H1 (cell line): ENCODE data around the gene PIGT. TPM values are rescaled to one million over a fixed set of nuclear protein-coding genes. Genes with fewer than 3 reads are reported as not detected.

ENCODE experiments used
- CTCF ChIA-PET: fragments of 300-600 bp; sonication (Branson Sonifier 250); formaldehyde crosslinking; loops from one replicate; lab custom pipeline; 2021; ENCODE audit not compliant: partially characterized antibody; lab: Charles Lee
- POLR2A ChIA-PET: fragments of 300-600 bp; sonication (Branson Sonifier 250); formaldehyde crosslinking; loops from one replicate; lab custom pipeline; 2021; ENCODE audit warnings: inconsistent platforms; ENCODE audit not compliant: partially characterized antibody; lab: Charles Lee
- DNase-seq, 2 experiments: peaks; one replicate each; pipeline versions ENCODE4 v3.0.0 to v3.0.0-alpha.2; 2010 to 2022; ENCODE audit warnings: low spot score in 2 of 2, low read depth in 1 of 2, mixed read lengths in 1 of 2
- FAIRE-seq: peaks from 2 replicates; lab custom pipeline; 2011; peaks lifted over from hg19 to GRCh38; lab: Jason Lieb, UNC
- H2AFZ ChIP-seq: 2 replicates; pipeline ENCODE4 v1.8.1; 2012; ENCODE audit warnings: low read length, inconsistent platforms
- H2AK5ac ChIP-seq: 2 replicates; pipeline ENCODE4 v1.6.1; 2013; ENCODE audit warnings: low read depth, low read length
- H2BK120ac ChIP-seq: replicated peaks from 2 replicates; pipeline ENCODE3; 2013; ENCODE audit warnings: low read depth, low read length, inconsistent platforms
- H2BK12ac ChIP-seq: 2 replicates; pipeline ENCODE4 v1.6.1; 2013; ENCODE audit warnings: low read depth, low read length
- H2BK15ac ChIP-seq: 2 replicates; pipeline ENCODE4 v1.6.1; 2013; ENCODE audit warnings: low read length
- H2BK20ac ChIP-seq: 2 replicates; pipeline ENCODE4 v1.6.1; 2013; ENCODE audit warnings: low read length
- H2BK5ac ChIP-seq: 2 replicates; pipeline ENCODE4 v1.6.1; 2013; ENCODE audit warnings: low read depth, low read length
- H3K14ac ChIP-seq: 2 replicates; pipeline ENCODE4 v1.6.1; 2013; ENCODE audit warnings: inconsistent platforms; ENCODE audit not compliant: insufficient read length
- H3K18ac ChIP-seq: 2 replicates; pipeline ENCODE4 v1.6.1; 2013; ENCODE audit warnings: low read length; ENCODE audit errors: extremely low read depth
- H3K23ac ChIP-seq: 2 replicates; pipeline ENCODE4 v1.6.1; 2013; ENCODE audit warnings: inconsistent platforms; ENCODE audit not compliant: insufficient read length
- H3K23me2 ChIP-seq: 2 replicates; pipeline ENCODE4 v1.6.1; 2013; ENCODE audit warnings: low read depth, low read length
- H3K27ac ChIP-seq: 2 replicates; pipeline ENCODE4 v1.6.1; 2011; ENCODE audit warnings: low read depth, low read length, inconsistent platforms
- H3K27me3 ChIP-seq, 4 experiments: replicated peaks in 1 of 4; 1 replicate in 1 of 4; 2 replicates in 3 of 4; pipeline versions ENCODE4 v1.6.1 to v1.8.1; 2011 to 2013; ENCODE audit warnings: low read length in 3 of 4, mild to moderate bottlenecking in 3 of 4, inconsistent platforms in 2 of 4, mixed read lengths in 2 of 4, moderate library complexity in 1 of 4; ENCODE audit not compliant: control insufficient read depth in 3 of 4, insufficient read depth in 3 of 4; ENCODE audit errors: extremely low read depth in 1 of 4
- H3K36me3 ChIP-seq, 4 experiments: 2 replicates each; pipeline versions ENCODE4 v1.6.1 to v1.8.1; 2011 to 2013; ENCODE audit warnings: mild to moderate bottlenecking in 4 of 4, low read length in 3 of 4, moderate library complexity in 2 of 4, control low read depth in 1 of 4, inconsistent platforms in 1 of 4; ENCODE audit not compliant: insufficient read depth in 4 of 4, control insufficient read depth in 2 of 4
- H3K4ac ChIP-seq: replicated peaks from 2 replicates; pipeline ENCODE3; 2013; ENCODE audit warnings: low read length, low read depth, mixed read lengths, inconsistent platforms; ENCODE audit not compliant: insufficient read length
- H3K4me1 ChIP-seq, 4 experiments: replicated peaks in 1 of 4; 1 replicate in 1 of 4; 2 replicates in 3 of 4; pipeline versions ENCODE4 v1.6.1 to v1.8.1; 2011 to 2013; ENCODE audit warnings: low read length in 3 of 4, inconsistent platforms in 2 of 4, mixed read lengths in 1 of 4; ENCODE audit not compliant: insufficient read depth in 4 of 4, control insufficient read depth in 3 of 4
- H3K4me2 ChIP-seq, 2 experiments: 2 replicates each; pipeline versions ENCODE4 v1.6.1 to v1.8.1; 2011 to 2013; ENCODE audit warnings: low read depth in 2 of 2, low read length in 2 of 2, control low read depth in 1 of 2, inconsistent platforms in 1 of 2, mild to moderate bottlenecking in 1 of 2; ENCODE audit not compliant: insufficient read depth in 1 of 2
- H3K4me3 ChIP-seq, 4 experiments: fragments of 200-600, 300-600 bp in 1 of 4; sonication (generic), shearing (Covaris generic), sonication (Bioruptor Twin) in 1 of 4; 2 replicates each; pipeline versions ENCODE4 v1.5.1 to v1.8.1; 2011 to 2016; ENCODE audit warnings: low read length in 4 of 4, low read depth in 3 of 4, control low read depth in 2 of 4, inconsistent platforms in 2 of 4, mild to moderate bottlenecking in 2 of 4, mixed read lengths in 1 of 4, moderate library complexity in 1 of 4; ENCODE audit not compliant: insufficient read depth in 2 of 4; ENCODE audit errors: extremely low read depth in 1 of 4
- H3K56ac ChIP-seq: replicated peaks from 2 replicates; pipeline ENCODE3; 2013; ENCODE audit warnings: low read depth, mild to moderate bottlenecking, mixed read lengths, low read length, inconsistent platforms; ENCODE audit not compliant: insufficient read length
- H3K79me1 ChIP-seq: 2 replicates; pipeline ENCODE4 v1.6.1; 2013; ENCODE audit warnings: low read depth, low read length, control low read depth
- H3K79me2 ChIP-seq, 2 experiments: 2 replicates each; pipeline versions ENCODE4 v1.6.1 to v1.8.1; 2012 to 2013; ENCODE audit warnings: low read length in 2 of 2, mild to moderate bottlenecking in 2 of 2, inconsistent platforms in 1 of 2; ENCODE audit not compliant: insufficient read depth in 2 of 2, control insufficient read depth in 1 of 2
- H3K9ac ChIP-seq, 4 experiments: replicated peaks in 1 of 4; 1 replicate in 1 of 4; 2 replicates in 3 of 4; pipeline versions ENCODE4 v1.6.1 to v1.8.1; 2011 to 2013; ENCODE audit warnings: low read depth in 3 of 4, low read length in 3 of 4, control low read depth in 2 of 4, mild to moderate bottlenecking in 2 of 4, moderate library complexity in 2 of 4, inconsistent platforms in 1 of 4; ENCODE audit errors: extremely low read depth in 1 of 4
- H3K9me3 ChIP-seq, 2 experiments: 2 replicates each; pipeline versions ENCODE4 v1.6.1 to v1.8.1; 2012 to 2013; ENCODE audit warnings: mild to moderate bottlenecking in 2 of 2, moderate library complexity in 2 of 2, control low read depth in 1 of 2, inconsistent platforms in 1 of 2, low read depth in 1 of 2, low read length in 1 of 2, mixed read lengths in 1 of 2; ENCODE audit not compliant: insufficient read depth in 2 of 2
- H4K20me1 ChIP-seq, 2 experiments: replicated peaks in 1 of 2; 2 replicates each; pipeline versions ENCODE3 to v1.8.1; 2011 to 2013; ENCODE audit warnings: inconsistent platforms in 2 of 2, low read length in 2 of 2, mild to moderate bottlenecking in 1 of 2; ENCODE audit not compliant: insufficient read depth in 2 of 2, control insufficient read depth in 1 of 2
- H4K5ac ChIP-seq: 2 replicates; pipeline ENCODE4 v1.6.1; 2013; ENCODE audit warnings: low read length, low read depth, mixed read lengths, inconsistent platforms; ENCODE audit not compliant: insufficient read length
- H4K8ac ChIP-seq: 2 replicates; pipeline ENCODE4 v1.8.0; 2013; ENCODE audit warnings: mild to moderate bottlenecking, moderate library complexity, low read length, inconsistent platforms; ENCODE audit not compliant: insufficient read depth; ENCODE audit errors: extremely low read depth
- H4K91ac ChIP-seq: replicated peaks from 2 replicates; pipeline ENCODE3; 2013; ENCODE audit warnings: low read length, mixed read lengths, inconsistent platforms; ENCODE audit not compliant: insufficient read length
- BACH1 ChIP-seq: IDR thresholded peaks from 2 replicates; pipeline ENCODE4 v1.6.1; 2012; ENCODE audit warnings: low read length, improper control_type of control experiment
- MAFK ChIP-seq: IDR thresholded peaks from 2 replicates; pipeline ENCODE4 v1.6.1; 2012; ENCODE audit warnings: low read depth, mild to moderate bottlenecking, improper control_type of control experiment, low read length
- WGBS, 2 experiments: shearing (Covaris generic) in 1 of 2; methylation state at CpG; one replicate each; pipeline versions ENCODE4 v1.1.6 to v1.1.7; 2013 to 2015; ENCODE audit warnings: low lambda C conversion rate in 2 of 2, mixed read lengths in 2 of 2, inconsistent platforms in 1 of 2, low coverage in 1 of 2, missing lambda C conversion rate in 1 of 2; ENCODE audit not compliant: insufficient replicate concordance in 2 of 2, insufficient coverage in 1 of 2, insufficient read length in 1 of 2; ENCODE audit errors: extremely low coverage in 1 of 2, missing lambda C conversion rate in 1 of 2; 5-methylcytosine and 5-hydroxymethylcytosine counted together
- polyA plus RNA-seq, 7 experiments: library from polyadenylated mRNA; depleted of rRNA in 3 of 7; stranded (reverse) in 5 of 7; unstranded in 2 of 7; fragments of >200 nt in 5 of 7; fragments of 200-250 nt in 2 of 7; gene quantifications; 1 replicate in 5 of 7; 2 replicates in 1 of 7; 4 replicates in 1 of 7; pipeline versions ENCODE4 v1.2.1 to v1.2.3, GENCODE V29; 2011 to 2013; ENCODE audit warnings: missing spikeins in 2 of 7, mixed read lengths in 2 of 7
- total RNA-seq: library from RNA; stranded (reverse); fragmentation: NEBNext Ultra II Directional; extraction: Animal tissue kit (Norgen Biotek cat#: 25700); gene quantifications from 2 replicates; pipeline ENCODE4 v1.2.1, GENCODE V29; 2021

PIGT gene
- total and polyA plus RNA-seq, 2 of the 8 experiments (the other 6 are each of a cell fraction or from before 2014, with no cell fraction given) = 66.0 to 89.7 TPM

DNA sequence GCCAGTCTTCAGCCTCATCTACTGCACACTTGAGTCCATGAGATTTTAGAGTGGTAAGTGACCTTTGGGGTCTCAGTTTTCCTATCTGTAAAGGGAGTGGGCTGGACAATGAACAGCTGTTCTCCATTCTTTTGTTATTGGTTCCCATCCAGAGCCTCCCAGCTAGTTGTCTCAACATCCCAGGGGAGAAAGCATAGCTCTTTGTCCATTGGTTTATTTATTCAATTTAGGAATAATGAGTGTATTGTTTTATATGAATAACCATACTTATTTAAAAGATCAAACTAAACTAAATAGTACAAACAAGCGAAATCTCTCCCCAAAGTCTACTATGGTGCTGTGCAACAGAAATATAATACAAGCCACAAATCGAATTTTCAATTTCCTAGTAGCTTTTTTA is 13.7 kb downstream of the PIGT start:
- H4K91ac ChIP-seq = no peak overlapping the region
- no peak overlapping the region for H2BK20ac ChIP-seq
- H3K79me1 ChIP-seq = no peaks in the 10 kb centered on the region
- peaks cover 0 to 1% of the 10 kb centered on the region in 2 experiments for H4K20me1 ChIP-seq
- no peak overlapping the region for H3K9ac ChIP-seq
- DNase-seq (no peak), FAIRE-seq (no peak)
- TF ChIP-seq BACH1 = no peak
- no peak for TF ChIP-seq MAFK
- H3K23me2 ChIP-seq = no peaks in the 10 kb centered on the region; the same call in 1 of the 2 replicates
- POLR2A ChIA-PET = interaction anchor here (0.8 to 1.3 kb wide), 4 partner anchors 8 to 87 kb away, joined by 3 to 4 read pairs (median 4); no protein-coding TSS in a partner anchor
- H3K23ac ChIP-seq = no peak overlapping the region
- no peaks in the 10 kb centered on the region for H3K4me1 ChIP-seq
- H3K79me2 ChIP-seq = no peaks in the 10 kb centered on the region
- no peak overlapping the region for H3K27ac ChIP-seq
- WGBS, 2 experiments = 70% methylated on average over 2 of the region's 2 CpGs; no CpG with 5 or more reads in 1 of the 2 experiments
- CTCF ChIA-PET = interaction anchor here (0.9 to 12.6 kb wide), 12 partner anchors 8 to 106 kb away, joined by 3 to 178 read pairs (median 3); no protein-coding TSS in a partner anchor
- H3K56ac ChIP-seq = no peak overlapping the region
- H3K27me3 ChIP-seq = no peaks in the 10 kb centered on the region
- no peak overlapping the region for H2BK120ac ChIP-seq
- no peak overlapping the region for H3K4ac ChIP-seq
- H2AFZ ChIP-seq = no peak overlapping the region
- no peaks in the 10 kb centered on the region for H3K9me3 ChIP-seq
- no peak overlapping the region for H3K4me3 ChIP-seq
- H3K14ac ChIP-seq = no peak overlapping the region
- H3K18ac ChIP-seq = no peak overlapping the region
- peaks cover 0 to 3% (median 2%) of the 10 kb centered on the region in 4 experiments; a peak in 3 of 8 replicates for H3K36me3 ChIP-seq
- no peak overlapping the region for H4K5ac ChIP-seq
- no peak overlapping the region for H3K4me2 ChIP-seq
- H2BK12ac ChIP-seq = no peak overlapping the region
- no peak overlapping the region for H2BK5ac ChIP-seq
- H2AK5ac ChIP-seq = no peak overlapping the region
- no peak overlapping the region for H4K8ac ChIP-seq
- H2BK15ac ChIP-seq = no peak overlapping the region
